Activated CD4-positive, alpha-beta memory T cell treated with anti-CD3 and anti-CD28 coated beads for 36 hours (primary cell): ENCODE data around the gene STX4. TPM values are rescaled to one million over a fixed set of nuclear protein-coding genes. Genes with fewer than 3 reads are reported as not detected.

Experiments
- CTCF ChIA-PET: fragments of 350-600 bp; sonication (Branson Sonifier 250); formaldehyde crosslinking; loops from one replicate; lab custom pipeline; 2021; ENCODE audit warnings: antibody characterized with exemption, inconsistent platforms; lab: Charles Lee
- POLR2A ChIA-PET: fragments of 350-600 bp; sonication (Branson Sonifier 250); formaldehyde crosslinking; loops from one replicate; lab custom pipeline; 2021; ENCODE audit warnings: antibody characterized with exemption; lab: Charles Lee
- DNase-seq: peaks from one replicate; pipeline ENCODE4 v3.0.0-alpha.2; 2020
- H3K27ac Mint-ChIP-seq: one replicate; pipeline ENCODE4 v1.8.0; 2021; ENCODE audit warnings: mixed read lengths
- H3K27me3 Mint-ChIP-seq: one replicate; pipeline ENCODE4 v1.8.0; 2021; ENCODE audit warnings: mixed read lengths
- H3K36me3 Mint-ChIP-seq: one replicate; pipeline ENCODE4 v1.8.0; 2021; ENCODE audit warnings: mixed read lengths
- H3K4me1 Mint-ChIP-seq: one replicate; pipeline ENCODE4 v1.8.0; 2021; ENCODE audit warnings: low read depth, mixed read lengths
- H3K4me3 Mint-ChIP-seq: one replicate; pipeline ENCODE4 v1.8.0; 2021; ENCODE audit warnings: mild to moderate bottlenecking, mixed read lengths
- H3K9me3 Mint-ChIP-seq: one replicate; pipeline ENCODE4 v1.8.0; 2021; ENCODE audit warnings: mixed read lengths
- intact Hi-C: fragments of 100-400 bp; cut with micrococcal nuclease; formaldehyde crosslinking; loops from one replicate; pipeline ENCODE4 v1.15.1; 2023
- total RNA-seq, 2 experiments: library from RNA; stranded (reverse); gene quantifications; one replicate each; pipeline ENCODE4 v1.2.3, GENCODE V29; 2021

STX4 gene
- total RNA-seq, 2 experiments from 2014 or later = 46.7 to 46.8 TPM

- intact Hi-C loops = no loop called here
- no peak overlapping the region for H3K27ac Mint-ChIP-seq
- H3K27me3 Mint-ChIP-seq = no peaks in the 10 kb centered on the region
- no peak for DNase-seq
- peaks cover 6% of the 10 kb centered on the region for H3K4me1 Mint-ChIP-seq
- H3K9me3 Mint-ChIP-seq = no peaks in the 10 kb centered on the region
- peaks cover 26% of the 10 kb centered on the region for H3K36me3 Mint-ChIP-seq
- POLR2A ChIA-PET = interaction anchor here (1.4 kb wide), 1 partner anchor 12 kb away, joined by 4 read pairs; no protein-coding TSS in a partner anchor
- no peak overlapping the region for H3K4me3 Mint-ChIP-seq
- CTCF ChIA-PET = no interaction called here
These were observed 48.3 kb downstream of the STX4 start for GRCh38 chr16:31081428-31082351.

GRCh38 chr16:31082368-31083045 lies 49.1 kb downstream of the STX4 start:
- Mint-ChIP-seq H3K36me3 (peaks cover 26% of the 10 kb centered on the region), H3K9me3 (no peaks in the 10 kb centered on the region), H3K4me3 (no peak overlapping the region), H3K27ac (no peak overlapping the region), H3K4me1 (peaks cover 6% of the 10 kb centered on the region), H3K27me3 (no peaks in the 10 kb centered on the region)
- ChIA-PET CTCF (no interaction called here), POLR2A (interaction anchor here (1.4 kb wide), 1 partner anchor 11 kb away, joined by 4 read pairs; no protein-coding TSS in a partner anchor)
- DNase-seq = no peak
- intact Hi-C loops = no loop called here

- ChIA-PET POLR2A (interaction anchor here (1.4 kb wide), 1 partner anchor 11 kb away, joined by 4 read pairs; no protein-coding TSS in a partner anchor), CTCF (no interaction called here)
- intact Hi-C loops = no loop called here
- Mint-ChIP-seq H3K27me3 (no peaks in the 10 kb centered on the region), H3K4me1 (peaks cover 6% of the 10 kb centered on the region), H3K4me3 (no peak overlapping the region), H3K36me3 (peaks cover 22% of the 10 kb centered on the region), H3K9me3 (no peaks in the 10 kb centered on the region), H3K27ac (no peak overlapping the region)
- DNase-seq = no peak
These were observed 49.7 kb downstream of the STX4 start for GRCh38 chr16:31083081-31083480.

- Mint-ChIP-seq H3K9me3 (no peaks in the 10 kb centered on the region), H3K36me3 (peaks cover 18% of the 10 kb centered on the region), H3K4me1 (peaks cover 6% of the 10 kb centered on the region), H3K27ac (no peak overlapping the region), H3K27me3 (no peaks in the 10 kb centered on the region), H3K4me3 (no peak overlapping the region)
- ChIA-PET POLR2A (no interaction called here), CTCF (no interaction called here)
- no peak for DNase-seq
- intact Hi-C loops = no loop called here
These were observed 50.2 kb downstream of the STX4 start for GRCh38 chr16:31083556-31083955.

- intact Hi-C loops = no loop called here
These were observed 50.6 kb downstream of the STX4 start for GRCh38 chr16:31083981-31084380.

GRCh38 chr16:31084584-31085302 lies 51.4 kb downstream of the STX4 start:
- H3K27me3 Mint-ChIP-seq = no peaks in the 10 kb centered on the region
- intact Hi-C loops = no loop called here
- no peak overlapping the region for H3K4me3 Mint-ChIP-seq
- CTCF ChIA-PET = no interaction called here
- H3K27ac Mint-ChIP-seq = no peak overlapping the region
- H3K36me3 Mint-ChIP-seq = peaks cover 14% of the 10 kb centered on the region
- no peak for DNase-seq
- H3K4me1 Mint-ChIP-seq = peaks cover 6% of the 10 kb centered on the region
- POLR2A ChIA-PET = interaction anchor here (1.1 kb wide), 1 partner anchor 10 kb away, joined by 3 read pairs; the partner anchor contains the start of gene ZNF646
- H3K9me3 Mint-ChIP-seq = no peaks in the 10 kb centered on the region

More at GRCh38 chr16:31083981-31084380, 50.6 kb downstream of the STX4 start:
- H3K9me3 Mint-ChIP-seq = no peaks in the 10 kb centered on the region
- H3K27me3 Mint-ChIP-seq = no peaks in the 10 kb centered on the region
- H3K27ac Mint-ChIP-seq = no peak overlapping the region
- no peak overlapping the region for H3K4me3 Mint-ChIP-seq
- POLR2A ChIA-PET = interaction anchor here (1.1 kb wide), 1 partner anchor 10 kb away, joined by 3 read pairs; the partner anchor contains the start of gene ZNF646
- peaks cover 15% of the 10 kb centered on the region for H3K36me3 Mint-ChIP-seq
- CTCF ChIA-PET = no interaction called here
- no peak for DNase-seq
- H3K4me1 Mint-ChIP-seq = peaks cover 6% of the 10 kb centered on the region

GRCh38 chr16:31085411-31085810 lies 52.1 kb downstream of the STX4 start:
- Mint-ChIP-seq H3K4me1 (peaks cover 8% of the 10 kb centered on the region), H3K4me3 (no peak overlapping the region), H3K9me3 (no peaks in the 10 kb centered on the region), H3K27me3 (no peaks in the 10 kb centered on the region), H3K36me3 (peaks cover 14% of the 10 kb centered on the region), H3K27ac (no peak overlapping the region)
- no peak for DNase-seq
- intact Hi-C loops = no loop called here
- ChIA-PET CTCF (no interaction called here), POLR2A (no interaction called here)

GRCh38 chr16:31085873-31086628 lies 52.7 kb downstream of the STX4 start:
- intact Hi-C loops = no loop called here
- Mint-ChIP-seq H3K27me3 (no peaks in the 10 kb centered on the region), H3K9me3 (no peaks in the 10 kb centered on the region), H3K27ac (no peak overlapping the region), H3K4me1 (peaks cover 8% of the 10 kb centered on the region), H3K4me3 (no peak overlapping the region), H3K36me3 (peaks cover 10% of the 10 kb centered on the region)
- POLR2A ChIA-PET = interaction anchor here (1.3 kb wide), 1 partner anchor 12 kb away, joined by 5 read pairs; the partner anchor contains the start of genes ZNF646 and ZNF668
- CTCF ChIA-PET = no interaction called here
- no peak for DNase-seq

- no peak overlapping the region for H3K27ac Mint-ChIP-seq
- CTCF ChIA-PET = no interaction called here
These were observed 53.2 kb downstream of the STX4 start for GRCh38 chr16:31086629-31086906.

GRCh38 chr16:31087481-31087880 lies 54.1 kb downstream of the STX4 start:
- ChIA-PET POLR2A (interaction anchor here (1.4 kb wide), 1 partner anchor 29 kb away, joined by 3 read pairs; no protein-coding TSS in a partner anchor), CTCF (no interaction called here)
- H3K9me3 Mint-ChIP-seq = no peaks in the 10 kb centered on the region
- peaks cover 10% of the 10 kb centered on the region for H3K36me3 Mint-ChIP-seq
- H3K27ac Mint-ChIP-seq = no peak overlapping the region
- intact Hi-C loops = no loop called here
- H3K4me3 Mint-ChIP-seq = no peak overlapping the region
- DNase-seq = no peak
- no peaks in the 10 kb centered on the region for H3K27me3 Mint-ChIP-seq
- peaks cover 6% of the 10 kb centered on the region for H3K4me1 Mint-ChIP-seq

More at GRCh38 chr16:31086629-31086906, 53.2 kb downstream of the STX4 start:
- no peak overlapping the region for H3K4me3 Mint-ChIP-seq
- peaks cover 10% of the 10 kb centered on the region for H3K36me3 Mint-ChIP-seq
- H3K4me1 Mint-ChIP-seq = peaks cover 8% of the 10 kb centered on the region
- intact Hi-C loops = no loop called here
- no peaks in the 10 kb centered on the region for H3K9me3 Mint-ChIP-seq
- POLR2A ChIA-PET = interaction anchor here (1.3 kb wide), 1 partner anchor 12 kb away, joined by 5 read pairs; the partner anchor contains the start of genes ZNF646 and ZNF668
- DNase-seq = no peak
- H3K27me3 Mint-ChIP-seq = no peaks in the 10 kb centered on the region

- ChIA-PET CTCF (no interaction called here), POLR2A (interaction anchor here (1.4 kb wide), 1 partner anchor 29 kb away, joined by 3 read pairs; no protein-coding TSS in a partner anchor)
- intact Hi-C loops = no loop called here
- Mint-ChIP-seq H3K27me3 (no peaks in the 10 kb centered on the region), H3K9me3 (no peaks in the 10 kb centered on the region), H3K4me1 (peaks cover 11% of the 10 kb centered on the region), H3K36me3 (peaks cover 13% of the 10 kb centered on the region), H3K27ac (no peak overlapping the region), H3K4me3 (no peak overlapping the region)
- DNase-seq = no peak
These were observed 54.6 kb downstream of the STX4 start for GRCh38 chr16:31087971-31088370.
